GM18873 (cell line): Measurements from ENCODE around the gene KLHL29.

Source experiments
- ATAC-seq: cut with Tn5 transposase; IDR thresholded peaks from one replicate; pipeline ENCODE4 v1.9.1; 2021; ENCODE audit warnings: mild to moderate bottlenecking, moderate library complexity, moderate number of reproducible peaks; ENCODE audit not compliant: unreplicated experiment, low FRiP score

Gene KLHL29

GRCh38 chr2:23366720-23367119 is 18.3 kb upstream of the KLHL29 start:
- ATAC-seq, result no peak

GRCh38 chr2:23367760-23368159 is 17.2 kb upstream of the KLHL29 start:
- no peak for ATAC-seq

GRCh38 chr2:23373666-23374065 is 11.3 kb upstream of the KLHL29 start:
- ATAC-seq, result no peak

GRCh38 chr2:23375448-23375847 is 9.5 kb upstream of the KLHL29 start:
- ATAC-seq, result no peak

GRCh38 chr2:23376075-23376474 is 8.9 kb upstream of the KLHL29 start:
- no peak for ATAC-seq

GRCh38 chr2:23376972-23377371 is 8.0 kb upstream of the KLHL29 start:
- no peak for ATAC-seq

- ATAC-seq, result no peak
Observed at GRCh38 chr2:23377771-23378170, 7.2 kb upstream of the KLHL29 start.

- no peak for ATAC-seq
Observed at GRCh38 chr2:23378496-23378895, 6.5 kb upstream of the KLHL29 start.

GRCh38 chr2:23379220-23379695 is 5.7 kb upstream of the KLHL29 start:
- peak; percentile 53 for ATAC-seq

GRCh38 chr2:23380562-23381065 is 4.4 kb upstream of the KLHL29 start:
- no peak for ATAC-seq

GRCh38 chr2:23381084-23381483 is 3.9 kb upstream of the KLHL29 start:
- ATAC-seq, result no peak

- ATAC-seq, result no peak
Observed at GRCh38 chr2:23381485-23381884, 3.5 kb upstream of the KLHL29 start.

- ATAC-seq, result no peak
Observed at GRCh38 chr2:23383100-23383499, 1.9 kb upstream of the KLHL29 start.

- peak; percentile 22 for ATAC-seq
Observed at GRCh38 chr2:23385351-23385747, 370 bp downstream of the KLHL29 start.

GRCh38 chr2:23385748-23386338 is 864 bp downstream of the KLHL29 start:
- peak; percentile 6 for ATAC-seq

GRCh38 chr2:23386339-23387220 is 1.6 kb downstream of the KLHL29 start:
- ATAC-seq, result no peak

- no peak for ATAC-seq
Observed at GRCh38 chr2:23387221-23387550, 2.2 kb downstream of the KLHL29 start.

- no peak for ATAC-seq
Observed at GRCh38 chr2:23387845-23388244, 2.9 kb downstream of the KLHL29 start.

GRCh38 chr2:23388294-23388693 is 3.3 kb downstream of the KLHL29 start:
- ATAC-seq, result no peak

GRCh38 chr2:23388756-23389514 is 4.0 kb downstream of the KLHL29 start:
- no peak for ATAC-seq

GRCh38 chr2:23390152-23390551 is 5.2 kb downstream of the KLHL29 start:
- no peak for ATAC-seq
